Mucosa of descending colon (tissue), 3 donors: ENCODE results near the gene SYNDIG1. TPM values are rescaled to one million over a fixed set of nuclear protein-coding genes. Genes with fewer than 3 reads are reported as not detected.

Experiments used
- ATAC-seq: fragments of 200-7000 bp; cut with Tn5 transposase; one replicate; pipeline ENCODE4 v1.9.1; 2020; ENCODE audit warnings: mild to moderate bottlenecking, moderate library complexity
- DNase-seq, 3 donors: peaks; one replicate each; pipeline ENCODE4 v3.0.0-alpha.2; 2020
- H3K36me3 ChIP-seq: fragments of 200-600 bp; one replicate; pipeline ENCODE4 v1.8.0; 2021; ENCODE audit warnings: low read depth, mild to moderate bottlenecking
- H3K4me1 ChIP-seq: fragments of 200-600 bp; one replicate; pipeline ENCODE4 v1.8.0; 2021; ENCODE audit warnings: low read depth, mild to moderate bottlenecking
- H3K4me3 ChIP-seq: fragments of 200-600 bp; one replicate; pipeline ENCODE4 v1.8.0; 2021; ENCODE audit warnings: mild to moderate bottlenecking
- H3K9me3 ChIP-seq: fragments of 200-600 bp; one replicate; pipeline ENCODE4 v1.8.0; 2021; ENCODE audit warnings: mild to moderate bottlenecking
- CTCF ChIP-seq: fragments of 200-600 bp; IDR thresholded peaks from one replicate; pipeline ENCODE4 v1.8.0; 2022; ENCODE audit warnings: antibody characterized with exemption, mild to moderate bottlenecking
- intact Hi-C, 2 donors: fragments of 100-400 bp; cut with DNase I in 1 of 2; cut with micrococcal nuclease in 1 of 2; formaldehyde crosslinking; loops; one replicate each; pipeline versions ENCODE4 v1.11.0 to v1.11.1; 2022; cut with DNase I, micrococcal nuclease
- total RNA-seq, 3 donors: library from RNA; stranded (reverse); fragmentation: NEBNext Ultra II Directional in 2 of 3; extraction: Animal tissue kit (Norgen Biotek cat#: 25700) in 2 of 3; gene quantifications; one replicate each; pipeline versions ENCODE4 v1.2.1 to v1.2.4, GENCODE V29; 2021 to 2023
- donor health status: DM: no; HTN: no; CAD: no; lungs with moderate emphysema.
- donor health status: DM: no; HTN: no; CAD: no.
- donor health status: DM: no; HTN: yes; CAD: no.

SYNDIG1 gene
- total RNA-seq, 3 donors from 2014 or later = 0.12 to 0.46 (median 0.35) TPM

- no peak for DNase-seq
- Histone ChIP-seq H3K4me1 (no peaks in the 10 kb centered on the region), H3K4me3 (no peak overlapping the region), H3K36me3 (no peaks in the 10 kb centered on the region), H3K9me3 (peaks cover 8% of the 10 kb centered on the region)
- TF ChIP-seq CTCF = no peak
- intact Hi-C loops = no loop called here
- ATAC-seq = no peak
Observed at GRCh38 chr20:24604966-24605665, 135.7 kb downstream of the SYNDIG1 start.

GRCh38 chr20:24605937-24606455 lies 136.6 kb downstream of the SYNDIG1 start:
- TF ChIP-seq CTCF = no peak
- Histone ChIP-seq H3K9me3 (peaks cover 2% of the 10 kb centered on the region), H3K4me1 (no peaks in the 10 kb centered on the region), H3K4me3 (no peak overlapping the region), H3K36me3 (no peaks in the 10 kb centered on the region)
- DNase-seq (no peak), ATAC-seq (no peak)
- intact Hi-C loops = no loop called here

GRCh38 chr20:24607402-24607801 lies 138.0 kb downstream of the SYNDIG1 start:
- intact Hi-C loops = no loop called here
- Histone ChIP-seq H3K4me3 (no peak overlapping the region), H3K36me3 (no peaks in the 10 kb centered on the region), H3K9me3 (no peaks in the 10 kb centered on the region), H3K4me1 (no peaks in the 10 kb centered on the region)
- DNase-seq (no peak), ATAC-seq (no peak)
- TF ChIP-seq CTCF = no peak

- no peak for DNase-seq
- intact Hi-C loops = no loop called here
- Histone ChIP-seq H3K4me3 (no peak overlapping the region), H3K9me3 (no peaks in the 10 kb centered on the region), H3K4me1 (no peaks in the 10 kb centered on the region), H3K36me3 (no peaks in the 10 kb centered on the region)
- ATAC-seq = no peak
- TF ChIP-seq CTCF = no peak
Observed at GRCh38 chr20:24608926-24609667, 139.7 kb downstream of the SYNDIG1 start.

GRCh38 chr20:24609757-24610156 lies 140.3 kb downstream of the SYNDIG1 start:
- ATAC-seq (no peak), DNase-seq (no peak)
- Histone ChIP-seq H3K9me3 (no peaks in the 10 kb centered on the region), H3K36me3 (no peaks in the 10 kb centered on the region), H3K4me1 (no peaks in the 10 kb centered on the region), H3K4me3 (no peak overlapping the region)
- intact Hi-C loops = no loop called here
- TF ChIP-seq CTCF = no peak
